ENCODE measurements around the gene MAP2K2. TPM values are rescaled to one million over a fixed set of nuclear protein-coding genes. Genes with fewer than 3 reads are reported as not detected.

Gene MAP2K2
- total RNA-seq, 4 donors from 2014 or later, result 101 to 207 (median 138) TPM

DNA sequence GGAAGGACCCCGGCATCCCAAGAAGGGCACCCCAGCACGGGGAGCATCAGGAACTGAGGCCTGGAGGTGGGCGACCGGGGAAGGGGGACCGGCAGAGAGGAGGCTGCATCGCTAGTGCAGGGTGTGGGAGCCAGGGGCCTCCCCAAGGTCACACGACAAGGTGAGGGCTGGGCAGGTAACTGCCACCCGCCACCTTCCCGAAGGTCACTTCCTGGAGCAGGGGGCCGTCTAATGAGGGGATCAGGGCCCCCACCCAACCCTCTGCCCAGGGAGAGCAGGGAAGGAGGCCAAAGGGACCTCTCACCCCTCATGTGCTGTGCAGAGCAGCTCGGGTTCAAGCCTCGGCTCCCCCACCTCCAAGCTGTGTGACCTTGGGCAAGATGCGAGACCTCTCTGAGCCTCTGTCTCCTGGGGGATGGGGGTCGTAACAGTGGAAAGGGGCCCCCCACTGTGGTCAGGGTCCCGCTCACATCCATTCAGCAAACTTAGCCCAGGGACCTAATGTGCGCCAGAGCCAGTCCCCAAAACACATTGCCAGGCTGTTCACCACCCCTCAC, 63.2 kb downstream of the MAP2K2 start:
- H3K4me1 ChIP-seq, result peaks cover 59 to 63% of the 10 kb centered on the region in 2 donors
- in situ Hi-C loops (cut with MboI; ENCODE audit: low sequenced_read_pairs in 4 of 4), result loop anchor here in 2 of 4 donors (10.0 kb wide), 2 partner anchors 56 to 76 kb away; partner anchors contain the start of genes EEF2 (in 1 of the 2) and PIAS4 (in 1 of the 2)
- H3K9me3 ChIP-seq, result no peaks in the 10 kb centered on the region
- peak overlapping the region; percentile 99 to 100 (median 100) for H3K27ac ChIP-seq
- intact Hi-C loops (cut with DNase I; ENCODE audit: low total_unique reads), result loop anchor here (1.0 to 10.0 kb wide), 4 partner anchors 64 to 1966 kb away; partner anchors contain the start of genes CHAF1A, IZUMO4, MAP2K2 and MOB3A
- H3K4me3 ChIP-seq, result peak overlapping the region; percentile 50 to 70 (median 56)
- no peak for ATAC-seq
- TF ChIP-seq, protein P1, sequence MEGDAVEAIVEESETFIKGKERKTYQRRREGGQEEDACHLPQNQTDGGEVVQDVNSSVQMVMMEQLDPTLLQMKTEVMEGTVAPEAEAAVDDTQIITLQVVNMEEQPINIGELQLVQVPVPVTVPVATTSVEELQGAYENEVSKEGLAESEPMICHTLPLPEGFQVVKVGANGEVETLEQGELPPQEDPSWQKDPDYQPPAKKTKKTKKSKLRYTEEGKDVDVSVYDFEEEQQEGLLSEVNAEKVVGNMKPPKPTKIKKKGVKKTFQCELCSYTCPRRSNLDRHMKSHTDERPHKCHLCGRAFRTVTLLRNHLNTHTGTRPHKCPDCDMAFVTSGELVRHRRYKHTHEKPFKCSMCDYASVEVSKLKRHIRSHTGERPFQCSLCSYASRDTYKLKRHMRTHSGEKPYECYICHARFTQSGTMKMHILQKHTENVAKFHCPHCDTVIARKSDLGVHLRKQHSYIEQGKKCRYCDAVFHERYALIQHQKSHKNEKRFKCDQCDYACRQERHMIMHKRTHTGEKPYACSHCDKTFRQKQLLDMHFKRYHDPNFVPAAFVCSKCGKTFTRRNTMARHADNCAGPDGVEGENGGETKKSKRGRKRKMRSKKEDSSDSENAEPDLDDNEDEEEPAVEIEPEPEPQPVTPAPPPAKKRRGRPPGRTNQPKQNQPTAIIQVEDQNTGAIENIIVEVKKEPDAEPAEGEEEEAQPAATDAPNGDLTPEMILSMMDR (IDR thresholded peaks at IDR 0.05 in 4 of 5, conservative IDR thresholded peaks at IDR 0.05 in 1 of 5), result no peak
- TF ChIP-seq POLR2A (IDR thresholded peaks at IDR 0.05), result no peak
- H3K36me3 ChIP-seq, result no peaks in the 10 kb centered on the region
- DNase-seq, result no peak
- no peaks in the 10 kb centered on the region for H3K27me3 ChIP-seq

DNA sequence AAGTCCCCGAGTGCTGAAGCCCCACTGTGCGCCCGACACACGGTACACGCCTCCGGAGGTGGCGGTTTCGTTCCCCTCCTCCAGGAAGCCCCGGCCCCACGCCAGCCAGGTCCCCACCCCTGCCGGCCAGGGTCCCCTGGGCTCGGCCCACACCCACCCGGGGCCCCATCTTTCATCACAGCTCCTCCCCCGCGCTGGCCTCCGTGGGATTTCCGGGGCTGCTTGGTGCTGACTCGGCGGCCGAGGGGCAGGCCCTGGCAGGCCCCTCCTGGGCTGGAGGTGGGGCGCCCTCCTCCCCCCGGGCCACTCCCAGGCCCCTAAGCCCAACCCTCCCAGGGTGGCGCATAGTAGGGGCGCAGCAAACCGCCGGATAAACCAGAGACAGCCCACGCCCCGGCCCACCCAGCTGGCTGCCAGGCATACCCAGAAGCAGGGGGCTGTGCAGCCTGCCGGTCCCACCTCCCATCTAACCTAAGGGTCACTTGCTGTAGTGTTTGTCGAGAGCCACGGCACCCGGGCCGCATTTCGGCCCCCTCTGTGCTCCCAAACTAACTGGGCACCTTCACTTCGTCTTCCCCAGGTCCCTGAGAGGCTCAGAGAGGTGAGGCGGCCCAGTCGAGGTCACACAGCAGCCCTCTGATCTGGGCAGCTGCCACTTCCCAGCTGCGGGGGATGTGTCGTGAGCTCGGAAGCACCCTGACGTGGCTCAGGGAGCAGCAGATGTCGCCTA, 63.9 kb downstream of the MAP2K2 start:
- peaks cover 59 to 63% of the 10 kb centered on the region in 2 donors for H3K4me1 ChIP-seq
- peaks cover 0 to 2% of the 10 kb centered on the region in 2 donors for H3K36me3 ChIP-seq
- DNase-seq (peak in 1 of 2 donors; percentile 66), ATAC-seq (no peak)
- in situ Hi-C loops (cut with MboI; ENCODE audit: low sequenced_read_pairs in 4 of 4) (loop anchor here in 2 of 4 donors (10.0 kb wide), 2 partner anchors 55 to 75 kb away; partner anchors contain the start of genes EEF2 (in 1 of the 2) and PIAS4 (in 1 of the 2)), intact Hi-C loops (cut with DNase I; ENCODE audit: low total_unique reads) (loop anchor here (10.0 kb wide), 3 partner anchors 345 to 1965 kb away; partner anchors contain the start of genes CHAF1A, IZUMO4, MOB3A and NCLN)
- no peaks in the 10 kb centered on the region for H3K27me3 ChIP-seq
- peak overlapping the region; percentile 99 to 100 (median 100) for H3K27ac ChIP-seq
- no peaks in the 10 kb centered on the region for H3K9me3 ChIP-seq
- TF ChIP-seq POLR2A (IDR thresholded peaks at IDR 0.05), result no peak
- TF ChIP-seq, protein P1 (IDR thresholded peaks at IDR 0.05 in 4 of 5, conservative IDR thresholded peaks at IDR 0.05 in 1 of 5), result no peak
- H3K4me3 ChIP-seq, result peak overlapping the region; percentile 50 to 70 (median 56)

DNA sequence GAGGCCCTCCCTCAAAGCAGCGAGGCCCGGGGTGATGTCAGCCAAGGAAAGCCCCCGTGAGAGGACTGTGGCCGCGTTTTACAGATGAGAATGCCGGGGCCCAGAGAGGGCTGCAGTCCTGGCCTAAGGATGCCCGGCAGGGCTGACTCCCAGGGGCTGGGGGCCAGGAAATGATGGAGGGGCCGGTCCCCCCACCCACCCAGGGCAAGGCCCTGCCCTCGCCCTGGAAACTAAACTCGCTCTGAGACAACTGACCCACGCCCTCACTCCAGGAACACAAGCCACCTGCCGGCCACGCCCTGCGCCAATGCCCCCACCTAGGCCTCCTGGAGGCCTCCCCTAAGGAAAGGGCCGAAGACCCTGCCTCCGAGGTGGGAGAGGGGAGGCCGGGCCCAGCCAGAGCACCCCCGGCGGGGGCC, 64.5 kb downstream of the MAP2K2 start:
- Histone ChIP-seq H3K27ac (peak overlapping the region; percentile 99 to 100 (median 100)), H3K36me3 (peaks cover 0 to 8% of the 10 kb centered on the region in 2 donors), H3K27me3 (no peaks in the 10 kb centered on the region), H3K4me1 (peaks cover 59 to 63% of the 10 kb centered on the region in 2 donors), H3K9me3 (no peaks in the 10 kb centered on the region), H3K4me3 (peak overlapping the region; percentile 50 to 70 (median 56))
- TF ChIP-seq POLR2A (IDR thresholded peaks at IDR 0.05), result no peak
- TF ChIP-seq, protein P1 (IDR thresholded peaks at IDR 0.05 in 4 of 5, conservative IDR thresholded peaks at IDR 0.05 in 1 of 5), result no peak
- no peak for ATAC-seq
- DNase-seq, result peak in 1 of 2 donors; percentile 60
- intact Hi-C loops (cut with DNase I; ENCODE audit: low total_unique reads), result no loop called here
- in situ Hi-C loops (cut with MboI; ENCODE audit: low sequenced_read_pairs in 4 of 4), result no loop called here

DNA sequence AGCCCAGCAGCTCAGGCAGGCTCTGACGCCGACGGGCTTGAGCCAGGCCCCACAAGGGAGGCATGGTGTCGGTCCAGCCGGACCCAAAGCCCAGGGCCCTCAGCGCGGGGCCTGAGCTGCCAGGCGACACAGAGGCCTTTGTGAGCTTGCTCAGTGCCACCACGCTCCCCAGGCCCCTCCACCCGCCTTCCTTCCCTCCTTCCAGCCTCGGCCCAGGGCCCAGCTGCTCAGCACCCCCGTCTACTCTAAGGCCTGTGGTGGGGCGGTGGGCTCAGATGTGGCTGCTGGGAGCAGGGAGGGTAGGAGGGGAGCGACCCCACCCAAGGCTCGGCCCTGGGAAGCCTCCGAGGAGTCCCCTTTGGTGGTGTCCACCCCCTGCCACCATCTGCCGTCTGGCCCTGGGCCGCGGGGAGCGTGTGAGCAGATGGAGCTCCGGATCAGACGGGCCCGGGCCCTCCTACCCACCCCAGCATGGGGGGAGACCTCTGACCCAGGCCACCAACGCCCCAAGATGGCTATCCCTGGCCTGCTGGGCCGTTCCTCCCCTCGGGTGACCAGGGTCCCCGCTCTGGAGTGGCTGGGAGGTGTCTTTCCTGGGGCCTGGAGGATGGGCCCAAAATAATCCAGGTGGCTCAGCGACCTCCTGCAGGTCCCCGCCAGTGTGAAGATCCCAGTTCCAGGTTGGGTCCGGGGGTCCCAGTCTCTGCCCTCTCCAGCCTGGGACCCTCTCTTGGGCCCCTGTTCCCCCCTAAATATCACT, 65.0 kb downstream of the MAP2K2 start:
- peaks cover 59 to 63% of the 10 kb centered on the region in 2 donors for H3K4me1 ChIP-seq
- in situ Hi-C loops (cut with MboI; ENCODE audit: low sequenced_read_pairs in 4 of 4), result no loop called here
- peak; percentile 6 to 12 for ATAC-seq

More for the DNA sequence above, 65.0 kb downstream of the MAP2K2 start:
- Histone ChIP-seq H3K36me3 (peaks cover 0 to 12% of the 10 kb centered on the region in 2 donors), H3K9me3 (no peaks in the 10 kb centered on the region), H3K27me3 (no peaks in the 10 kb centered on the region), H3K4me3 (peak overlapping the region; percentile 50 to 70 (median 56)), H3K27ac (peak overlapping the region; percentile 99 to 100 (median 100))
- intact Hi-C loops (cut with DNase I; ENCODE audit: low total_unique reads), result no loop called here
- DNase-seq, result peak in 1 of 2 donors; percentile 33
- TF ChIP-seq, protein P1 (IDR thresholded peaks at IDR 0.05 in 4 of 5, conservative IDR thresholded peaks at IDR 0.05 in 1 of 5), result no peak
- no peak for TF ChIP-seq POLR2A (IDR thresholded peaks at IDR 0.05)
